Mucosa of descending colon (tissue), 3 donors: ENCODE measurements around the gene PHACTR2. TPM values are rescaled to one million over a fixed set of nuclear protein-coding genes. Genes with fewer than 3 reads are reported as not detected.

Experiments used
- ATAC-seq: fragments of 200-7000 bp; cut with Tn5 transposase; one replicate; pipeline ENCODE4 v1.9.1; 2020; ENCODE audit warnings: mild to moderate bottlenecking, moderate library complexity
- DNase-seq, 3 donors: peaks; one replicate each; pipeline ENCODE4 v3.0.0-alpha.2; 2020
- H3K36me3 ChIP-seq: fragments of 200-600 bp; one replicate; pipeline ENCODE4 v1.8.0; 2021; ENCODE audit warnings: low read depth, mild to moderate bottlenecking
- H3K4me1 ChIP-seq: fragments of 200-600 bp; one replicate; pipeline ENCODE4 v1.8.0; 2021; ENCODE audit warnings: low read depth, mild to moderate bottlenecking
- H3K4me3 ChIP-seq: fragments of 200-600 bp; one replicate; pipeline ENCODE4 v1.8.0; 2021; ENCODE audit warnings: mild to moderate bottlenecking
- H3K9me3 ChIP-seq: fragments of 200-600 bp; one replicate; pipeline ENCODE4 v1.8.0; 2021; ENCODE audit warnings: mild to moderate bottlenecking
- CTCF ChIP-seq: fragments of 200-600 bp; IDR thresholded peaks from one replicate; pipeline ENCODE4 v1.8.0; 2022; ENCODE audit warnings: antibody characterized with exemption, mild to moderate bottlenecking
- intact Hi-C, 2 donors: fragments of 100-400 bp; cut with DNase I in 1 of 2; cut with micrococcal nuclease in 1 of 2; formaldehyde crosslinking; loops; one replicate each; pipeline versions ENCODE4 v1.11.0 to v1.11.1; 2022; cut with DNase I, micrococcal nuclease
- total RNA-seq, 3 donors: library from RNA; stranded (reverse); fragmentation: NEBNext Ultra II Directional in 2 of 3; extraction: Animal tissue kit (Norgen Biotek cat#: 25700) in 2 of 3; gene quantifications; one replicate each; pipeline versions ENCODE4 v1.2.1 to v1.2.4, GENCODE V29; 2021 to 2023
- donor health status: DM: no; HTN: no; CAD: no; lungs with moderate emphysema.
- donor health status: DM: no; HTN: no; CAD: no.
- donor health status: DM: no; HTN: yes; CAD: no.

Gene PHACTR2
- total RNA-seq, 3 donors from 2014 or later: 49.5 to 70.8 (median 53.4) TPM

GRCh38 chr6:143765422-143766184, 87.8 kb downstream of the PHACTR2 start:
- ATAC-seq (no peak), DNase-seq (no peak)
- Histone ChIP-seq H3K9me3 (no peaks in the 10 kb centered on the region), H3K4me1 (no peaks in the 10 kb centered on the region), H3K36me3 (no peaks in the 10 kb centered on the region), H3K4me3 (no peak overlapping the region)
- intact Hi-C loops: no loop called here
- no peak for TF ChIP-seq CTCF

GRCh38 chr6:143766185-143766553, 88.4 kb downstream of the PHACTR2 start:
- intact Hi-C loops: no loop called here
- H3K4me3 ChIP-seq: no peak overlapping the region
- no peak for TF ChIP-seq CTCF
- no peaks in the 10 kb centered on the region for H3K36me3 ChIP-seq
- no peak for DNase-seq
- no peaks in the 10 kb centered on the region for H3K9me3 ChIP-seq
- no peaks in the 10 kb centered on the region for H3K4me1 ChIP-seq
- ATAC-seq: no peak

GRCh38 chr6:143767433-143767832, 89.7 kb downstream of the PHACTR2 start:
- TF ChIP-seq CTCF: no peak
- Histone ChIP-seq H3K36me3 (no peaks in the 10 kb centered on the region), H3K4me1 (no peaks in the 10 kb centered on the region), H3K4me3 (no peak overlapping the region), H3K9me3 (no peaks in the 10 kb centered on the region)
- intact Hi-C loops: no loop called here
- ATAC-seq: no peak
- no peak for DNase-seq

- H3K9me3 ChIP-seq: no peaks in the 10 kb centered on the region
- no peaks in the 10 kb centered on the region for H3K36me3 ChIP-seq
- ATAC-seq (no peak), DNase-seq (no peak)
- no peaks in the 10 kb centered on the region for H3K4me1 ChIP-seq
- TF ChIP-seq CTCF: no peak
- intact Hi-C loops: no loop called here
- H3K4me3 ChIP-seq: no peak overlapping the region
Observed at GRCh38 chr6:143772116-143773086, 94.6 kb downstream of the PHACTR2 start.

GRCh38 chr6:143773506-143774150, 95.9 kb downstream of the PHACTR2 start:
- ATAC-seq (peak; percentile 14), DNase-seq (no peak)
- Histone ChIP-seq H3K36me3 (no peaks in the 10 kb centered on the region), H3K4me1 (no peaks in the 10 kb centered on the region), H3K4me3 (no peak overlapping the region), H3K9me3 (no peaks in the 10 kb centered on the region)
- TF ChIP-seq CTCF: no peak
- intact Hi-C loops: no loop called here
